Occipital lobe (tissue), 2 donors: ENCODE measurements around the gene SIGLEC1. TPM values are rescaled to one million over a fixed set of nuclear protein-coding genes. Genes with fewer than 3 reads are reported as not detected.

ENCODE experiments used
- DNase-seq: peaks from one replicate; lab custom pipeline; 2025; lab: John Stamatoyannopoulos, UW
- total RNA-seq: library from RNA; depleted of rRNA; stranded (reverse); fragments of >200 nt; gene quantifications from one replicate; pipeline ENCODE4 v1.2.3, GENCODE V29; 2014

The SIGLEC1 gene
- total RNA-seq, 1 donor from 2014 or later: 0.16 TPM

GRCh38 chr20:3680701-3681351 lies 31.6 kb downstream of the SIGLEC1 start:
- DNase-seq: no peak

GRCh38 chr20:3679749-3680700 lies 32.4 kb downstream of the SIGLEC1 start:
- no peak for DNase-seq

GRCh38 chr20:3678856-3679720 lies 33.3 kb downstream of the SIGLEC1 start:
- no peak for DNase-seq

GRCh38 chr20:3678198-3678597 lies 34.2 kb downstream of the SIGLEC1 start:
- no peak for DNase-seq

- DNase-seq: no peak
Observed at GRCh38 chr20:3677733-3678132, 34.7 kb downstream of the SIGLEC1 start.

GRCh38 chr20:3674995-3675900 lies 37.2 kb downstream of the SIGLEC1 start:
- DNase-seq: no peak

GRCh38 chr20:3674447-3674846 lies 38.0 kb downstream of the SIGLEC1 start:
- no peak for DNase-seq

GRCh38 chr20:3673221-3674070 lies 39.0 kb downstream of the SIGLEC1 start:
- no peak for DNase-seq

GRCh38 chr20:3672547-3673171 lies 39.7 kb downstream of the SIGLEC1 start:
- no peak for DNase-seq

GRCh38 chr20:3671986-3672546 lies 40.3 kb downstream of the SIGLEC1 start:
- DNase-seq: no peak

- no peak for DNase-seq
Observed at GRCh38 chr20:3670945-3671344, 41.5 kb downstream of the SIGLEC1 start.

GRCh38 chr20:3670511-3670910 lies 41.9 kb downstream of the SIGLEC1 start:
- no peak for DNase-seq

- DNase-seq: no peak
Observed at GRCh38 chr20:3669710-3670367, 42.6 kb downstream of the SIGLEC1 start.

GRCh38 chr20:3667434-3668037 lies 44.9 kb downstream of the SIGLEC1 start:
- no peak for DNase-seq

GRCh38 chr20:3663858-3664257 lies 48.5 kb downstream of the SIGLEC1 start:
- no peak for DNase-seq

GRCh38 chr20:3663031-3663701 lies 49.2 kb downstream of the SIGLEC1 start, which contains the start of gene GFRA4:
Gene GFRA4 (minus strand): TSS chr20:3663399. CDS start chr20:3663399, 0 bp downstream.
- DNase-seq: no peak
